T47D (cell line): Measurements from ENCODE around the gene SNPH.

ENCODE experiments used
- DNase-seq, 2 experiments: peaks; one replicate each; pipeline versions ENCODE4 v3.0.0 to v3.0.0-alpha.2; 2011 to 2012; ENCODE audit warnings: low read depth in 1 of 2, low spot score in 1 of 2
- JUND ChIP-seq: IDR thresholded peaks from 2 replicates; pipeline ENCODE4 v1.6.1; 2012; ENCODE audit warnings: low read depth
- in situ Hi-C: cut with HindIII; loops from 2 replicates; pipeline ENCODE4 v1.10.0; 2016; ENCODE audit warnings: low sequenced_read_pairs, low pct_unique_long_range_greater_than_20kb

The SNPH gene

DNA sequence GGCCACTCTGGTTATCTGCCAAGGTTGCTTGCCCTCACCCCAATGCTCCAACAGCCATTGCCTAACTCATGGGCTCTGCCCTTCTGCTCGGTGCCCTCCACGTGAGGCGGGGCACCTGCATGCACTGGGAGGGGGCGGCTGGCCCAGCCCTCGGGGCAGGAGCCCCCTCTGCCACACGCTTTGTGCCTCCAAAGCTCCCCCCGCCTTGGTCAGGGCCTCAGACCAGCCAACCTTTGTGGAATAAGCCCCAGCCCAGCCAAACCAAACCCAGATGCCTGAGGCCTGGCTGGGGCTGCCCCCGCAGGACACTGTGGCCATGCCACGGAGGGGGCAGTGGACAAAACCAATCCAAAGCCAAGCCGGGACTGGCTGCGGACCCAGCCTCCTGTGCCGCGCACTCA is 41.5 kb downstream of the SNPH start:
- in situ Hi-C loops = loop anchor here (25.0 kb wide), 1 partner anchor 155 kb away; the partner anchor contains the start of gene NSFL1C
- no peak for TF ChIP-seq JUND
- DNase-seq = no peak

DNA sequence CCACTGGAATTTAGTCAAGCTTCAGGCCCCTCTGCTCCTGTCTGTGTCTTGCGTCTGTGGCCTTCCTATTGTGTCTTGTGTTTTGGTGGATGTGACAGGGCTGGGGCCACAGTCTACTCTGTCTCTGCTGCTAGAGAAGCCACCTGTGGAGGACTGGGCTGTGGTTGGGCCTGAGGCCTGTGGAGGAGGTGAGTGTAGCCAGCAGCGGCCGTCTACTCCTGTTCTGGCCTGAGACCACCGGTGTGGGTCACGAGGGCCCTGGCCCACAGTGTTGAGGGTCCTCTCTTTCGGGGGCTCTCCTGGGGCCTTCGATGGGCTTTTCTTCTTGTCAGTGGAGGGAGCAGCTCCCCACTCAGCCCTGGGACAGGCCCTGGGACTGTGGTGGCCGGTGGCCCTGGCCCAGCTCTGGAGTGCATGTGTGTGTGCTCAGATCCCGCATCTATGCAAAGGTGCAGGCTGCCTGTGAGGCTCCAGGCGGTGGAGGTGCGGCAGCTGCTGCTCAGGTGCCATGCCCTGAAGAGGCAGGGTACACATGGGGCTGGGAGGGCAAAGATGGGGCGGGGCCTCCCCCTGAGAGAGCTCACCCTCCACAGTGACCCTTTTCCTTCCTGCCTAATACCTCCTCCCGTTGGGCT is 42.1 kb downstream of the SNPH start:
- DNase-seq = no peak
- TF ChIP-seq JUND = no peak
- in situ Hi-C loops = loop anchor here (25.0 kb wide), 1 partner anchor 154 kb away; the partner anchor contains the start of gene NSFL1C

GRCh38 chr20:1308702-1309095 is 42.6 kb downstream of the SNPH start:
- TF ChIP-seq JUND = no peak
- in situ Hi-C loops = loop anchor here (25.0 kb wide), 1 partner anchor 154 kb away; the partner anchor contains the start of gene NSFL1C
- DNase-seq = no peak

DNA sequence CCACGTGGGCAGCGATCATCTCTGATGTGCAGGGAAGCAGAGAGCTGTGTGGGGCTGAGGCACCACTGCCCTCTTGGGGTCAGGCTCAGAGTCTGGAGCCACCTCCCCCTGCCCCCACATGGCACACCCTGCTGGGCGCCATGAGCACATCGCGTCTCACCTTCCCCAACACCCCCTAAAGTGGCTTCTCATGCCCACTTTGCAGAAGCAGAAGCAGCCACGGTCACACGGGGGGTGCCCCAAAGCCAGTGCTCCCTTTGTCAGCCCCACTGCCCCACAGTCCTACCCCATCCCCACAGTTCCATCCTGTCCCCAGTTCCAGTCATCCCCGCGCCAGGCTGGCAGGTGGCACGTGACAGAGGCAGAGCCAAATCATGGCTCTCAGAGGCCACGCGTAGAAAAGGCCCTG is 43.3 kb downstream of the SNPH start:
- DNase-seq = no peak
- in situ Hi-C loops = loop anchor here (25.0 kb wide), 1 partner anchor 153 kb away; the partner anchor contains the start of gene NSFL1C
- TF ChIP-seq JUND = no peak

GRCh38 chr20:1310071-1310470 is 44.0 kb downstream of the SNPH start:
- DNase-seq = no peak
- TF ChIP-seq JUND = no peak
- in situ Hi-C loops = loop anchor here (25.0 kb wide), 1 partner anchor 152 kb away; the partner anchor contains the start of gene NSFL1C

- no peak for DNase-seq
- in situ Hi-C loops = loop anchor here (25.0 kb wide), 1 partner anchor 152 kb away; the partner anchor contains the start of gene NSFL1C
- TF ChIP-seq JUND = no peak
Observed at GRCh38 chr20:1310506-1311190, 44.6 kb downstream of the SNPH start.

DNA sequence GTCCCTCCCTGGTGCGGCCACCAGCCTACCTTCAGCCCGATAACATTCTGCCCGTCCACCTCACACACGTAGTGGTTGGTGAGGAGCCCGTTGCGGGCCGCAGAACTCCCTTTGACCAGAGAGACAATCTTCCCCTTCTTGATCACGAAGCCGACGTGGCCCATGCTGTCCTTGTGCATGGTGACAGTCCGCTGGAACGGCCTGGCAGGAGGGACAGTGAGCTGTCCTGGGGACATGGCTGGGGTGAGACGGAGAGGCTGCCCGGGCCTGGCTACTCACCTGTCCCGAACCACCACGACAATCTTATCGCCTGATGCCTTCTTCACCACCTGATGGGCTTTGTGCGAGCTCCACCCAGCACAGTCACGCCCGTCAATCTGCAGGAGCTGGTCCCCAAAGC is 46.2 kb downstream of the SNPH start:
- no peak for TF ChIP-seq JUND
- in situ Hi-C loops = loop anchor here (25.0 kb wide), 1 partner anchor 150 kb away; the partner anchor contains the start of gene NSFL1C
- DNase-seq = no peak

DNA sequence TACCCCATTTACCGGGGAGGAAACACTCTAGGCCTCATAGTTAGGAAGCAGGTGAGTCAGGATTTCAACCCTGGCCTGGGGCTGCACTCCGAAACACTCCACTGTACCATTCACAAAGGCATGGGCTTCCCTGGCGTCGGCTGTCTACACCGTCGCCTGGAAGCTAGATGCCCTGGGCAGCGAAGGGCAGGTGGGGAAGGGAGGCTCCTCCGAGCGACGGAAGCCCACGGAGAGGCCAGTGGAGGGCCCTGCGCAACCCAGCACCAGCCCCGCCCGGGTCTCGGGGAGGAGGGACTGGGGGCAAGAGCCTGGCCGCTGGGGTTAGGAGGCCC is 46.8 kb downstream of the SNPH start:
- in situ Hi-C loops = loop anchor here (25.0 kb wide), 1 partner anchor 149 kb away; the partner anchor contains the start of gene NSFL1C
- no peak for TF ChIP-seq JUND
- no peak for DNase-seq

DNA sequence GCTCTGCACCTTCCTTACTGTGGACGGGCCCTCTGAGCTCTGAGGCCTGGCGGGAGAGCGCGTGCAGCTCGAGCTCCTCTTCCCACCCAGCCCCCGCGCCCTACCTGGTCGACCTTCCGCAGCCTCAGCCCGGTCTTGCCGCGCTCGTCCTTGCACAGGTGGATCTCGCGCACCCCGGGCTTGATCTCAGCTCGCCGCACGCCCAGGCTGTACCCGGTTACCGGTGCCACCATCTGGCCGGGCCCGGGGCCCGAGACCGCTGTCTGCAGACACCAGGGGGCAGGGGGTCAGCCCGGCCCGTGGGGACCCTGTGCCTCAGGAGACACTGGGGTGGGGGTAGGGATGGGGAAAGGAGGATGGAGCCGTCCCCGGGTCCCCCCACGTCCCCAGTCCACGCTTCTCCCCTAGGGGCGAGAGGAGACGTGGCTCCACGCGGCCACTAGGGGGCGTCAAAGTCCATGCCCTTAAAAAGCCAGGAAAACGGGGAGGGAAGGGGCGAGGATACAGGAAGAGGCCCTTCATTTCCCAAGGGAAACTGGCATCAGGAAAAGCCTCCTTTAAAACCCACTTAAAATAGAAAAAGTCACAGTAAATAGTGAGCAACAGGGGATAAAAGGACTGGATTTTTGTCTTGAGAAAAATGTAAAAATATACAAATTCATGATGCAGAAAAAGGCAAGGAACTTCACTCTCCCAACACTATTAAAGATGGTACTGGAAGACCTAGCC is 47.3 kb downstream of the SNPH start:
- DNase-seq = peak; percentile 72 to 77
- in situ Hi-C loops = loop anchor here (25.0 kb wide), 1 partner anchor 149 kb away; the partner anchor contains the start of gene NSFL1C

GRCh38 chr20:1315804-1316203 is 49.7 kb downstream of the SNPH start:
- in situ Hi-C loops = loop anchor here (25.0 kb wide), 1 partner anchor 146 kb away; the partner anchor contains the start of gene NSFL1C
- no peak for DNase-seq
- TF ChIP-seq JUND = no peak

More for the DNA sequence above, 47.3 kb downstream of the SNPH start:
- TF ChIP-seq JUND = no peak

GRCh38 chr20:1317545-1318255 is 51.6 kb downstream of the SNPH start:
- no peak for DNase-seq
- TF ChIP-seq JUND = no peak
- in situ Hi-C loops = loop anchor here (25.0 kb wide), 1 partner anchor 145 kb away; the partner anchor contains the start of gene NSFL1C

GRCh38 chr20:1319051-1319450 is 53.0 kb downstream of the SNPH start:
- no peak for DNase-seq
- TF ChIP-seq JUND = no peak
- in situ Hi-C loops = loop anchor here (25.0 kb wide), 1 partner anchor 143 kb away; the partner anchor contains the start of gene NSFL1C
